RWPE2 (cell line): ENCODE results near the gene KCNJ14.

ENCODE experiments used
- ATAC-seq: fragments of 200-7000 bp; cut with Tn5 transposase; 3 replicates; pipeline ENCODE4 v1.9.1; 2021; ENCODE audit warnings: low read depth
- DNase-seq: peaks from one replicate; pipeline ENCODE4 v3.0.0-alpha.2; 2020; ENCODE audit warnings: low spot score
- H3K27ac ChIP-seq: fragments of 450-650 bp; 2 replicates; pipeline ENCODE4 v1.5.1; 2017; ENCODE audit warnings: mild to moderate bottlenecking; ENCODE audit not compliant: poor library complexity, severe bottlenecking
- H3K27me3 ChIP-seq: fragments of 250-450 bp; sonication (Bioruptor Pico); 2 replicates; pipeline ENCODE4 v1.5.1; 2021; ENCODE audit warnings: mild to moderate bottlenecking, moderate library complexity; ENCODE audit not compliant: insufficient read depth, poor library complexity, severe bottlenecking
- H3K36me3 ChIP-seq: fragments of 250-450 bp; sonication (Bioruptor Pico); 2 replicates; pipeline ENCODE4 v1.5.1; 2020; ENCODE audit warnings: low read depth, mild to moderate bottlenecking, moderate library complexity
- H3K4me1 ChIP-seq: fragments of 250-450 bp; sonication (Bioruptor Pico); 2 replicates; pipeline ENCODE4 v1.5.1; 2021; ENCODE audit warnings: mild to moderate bottlenecking, moderate library complexity; ENCODE audit not compliant: insufficient read depth, poor library complexity, severe bottlenecking
- H3K4me3 ChIP-seq: fragments of 250-450 bp; sonication (Bioruptor Pico); 2 replicates; pipeline ENCODE4 v1.5.1; 2021; ENCODE audit warnings: mild to moderate bottlenecking, moderate library complexity; ENCODE audit not compliant: severe bottlenecking
- H3K9me3 ChIP-seq: fragments of 250-450 bp; sonication (Bioruptor Pico); 2 replicates; pipeline ENCODE4 v1.5.1; 2021; ENCODE audit warnings: mild to moderate bottlenecking, moderate library complexity; ENCODE audit not compliant: severe bottlenecking
- TF ChIP-seq, protein P1 (sequence below): fragments of 450-650 bp; IDR thresholded peaks from one replicate; pipeline ENCODE4 v1.5.1; 2017; ENCODE audit warnings: mild to moderate bottlenecking, moderate library complexity; ENCODE audit not compliant: poor library complexity, severe bottlenecking

The KCNJ14 gene

DNA sequence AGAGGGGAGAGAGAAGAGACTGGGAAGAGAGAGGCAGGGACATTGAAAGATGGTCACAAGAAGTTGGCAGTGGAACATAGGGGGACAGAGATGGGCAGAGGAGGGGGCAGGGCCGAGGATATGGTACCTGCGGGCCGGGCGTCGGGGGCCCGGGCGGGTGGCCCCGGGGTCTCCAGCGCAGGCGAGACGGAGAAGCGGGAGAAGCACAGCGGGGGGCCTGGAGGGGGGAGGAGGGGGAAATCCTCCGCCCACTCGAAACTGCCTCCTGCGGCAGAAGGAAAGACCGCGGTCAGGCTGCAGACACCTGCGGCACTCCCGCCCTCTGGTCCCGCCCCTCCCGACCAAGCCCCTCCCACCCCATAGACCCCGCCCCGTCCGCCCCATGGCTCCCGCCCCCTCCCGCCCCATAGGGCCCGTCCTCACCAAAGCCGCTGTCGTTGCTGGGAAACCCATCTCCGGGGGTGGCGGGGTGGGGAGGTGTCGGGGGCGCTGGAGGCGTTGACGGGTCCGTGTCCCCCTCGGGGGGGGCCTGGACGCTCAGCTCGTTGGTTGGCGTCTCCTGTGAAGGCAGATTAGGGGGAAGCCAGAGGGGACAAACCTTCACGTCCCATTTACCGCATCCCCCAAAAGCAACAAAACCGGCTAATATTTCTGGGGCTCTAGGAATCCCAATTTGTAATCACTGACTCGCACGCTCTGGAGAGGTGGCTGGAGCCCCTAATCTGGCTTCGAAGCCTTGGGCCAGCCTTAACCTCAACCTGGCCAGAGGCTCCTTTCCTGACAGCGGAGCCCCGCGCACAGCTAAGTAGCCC lies 35.8 kb downstream of the KCNJ14 start:
- DNase-seq: peak; percentile 64
- H3K4me1 ChIP-seq: peaks cover 30% of the 10 kb centered on the region
- TF ChIP-seq, protein P1, sequence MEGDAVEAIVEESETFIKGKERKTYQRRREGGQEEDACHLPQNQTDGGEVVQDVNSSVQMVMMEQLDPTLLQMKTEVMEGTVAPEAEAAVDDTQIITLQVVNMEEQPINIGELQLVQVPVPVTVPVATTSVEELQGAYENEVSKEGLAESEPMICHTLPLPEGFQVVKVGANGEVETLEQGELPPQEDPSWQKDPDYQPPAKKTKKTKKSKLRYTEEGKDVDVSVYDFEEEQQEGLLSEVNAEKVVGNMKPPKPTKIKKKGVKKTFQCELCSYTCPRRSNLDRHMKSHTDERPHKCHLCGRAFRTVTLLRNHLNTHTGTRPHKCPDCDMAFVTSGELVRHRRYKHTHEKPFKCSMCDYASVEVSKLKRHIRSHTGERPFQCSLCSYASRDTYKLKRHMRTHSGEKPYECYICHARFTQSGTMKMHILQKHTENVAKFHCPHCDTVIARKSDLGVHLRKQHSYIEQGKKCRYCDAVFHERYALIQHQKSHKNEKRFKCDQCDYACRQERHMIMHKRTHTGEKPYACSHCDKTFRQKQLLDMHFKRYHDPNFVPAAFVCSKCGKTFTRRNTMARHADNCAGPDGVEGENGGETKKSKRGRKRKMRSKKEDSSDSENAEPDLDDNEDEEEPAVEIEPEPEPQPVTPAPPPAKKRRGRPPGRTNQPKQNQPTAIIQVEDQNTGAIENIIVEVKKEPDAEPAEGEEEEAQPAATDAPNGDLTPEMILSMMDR: no peak
- ATAC-seq: no peak
- no peaks in the 10 kb centered on the region for H3K27me3 ChIP-seq
- H3K36me3 ChIP-seq: no peaks in the 10 kb centered on the region
- no peaks in the 10 kb centered on the region for H3K9me3 ChIP-seq
- peak overlapping the region; percentile 66 for H3K27ac ChIP-seq
- no peak overlapping the region for H3K4me3 ChIP-seq

GRCh38 chr19:48491793-48492123 lies 36.4 kb downstream of the KCNJ14 start:
- no peaks in the 10 kb centered on the region for H3K36me3 ChIP-seq
- peaks cover 24% of the 10 kb centered on the region for H3K4me1 ChIP-seq
- no peaks in the 10 kb centered on the region for H3K27me3 ChIP-seq
- peak overlapping the region; percentile 66 for H3K27ac ChIP-seq
- ATAC-seq (no peak), DNase-seq (no peak)
- TF ChIP-seq, protein P1: no peak
- no peak overlapping the region for H3K4me3 ChIP-seq
- H3K9me3 ChIP-seq: no peaks in the 10 kb centered on the region

GRCh38 chr19:48492925-48493717 lies 37.7 kb downstream of the KCNJ14 start:
- H3K9me3 ChIP-seq: no peaks in the 10 kb centered on the region
- H3K36me3 ChIP-seq: no peaks in the 10 kb centered on the region
- H3K4me1 ChIP-seq: peaks cover 10% of the 10 kb centered on the region
- DNase-seq (peak; percentile 99), ATAC-seq (peak; percentile 82)
- H3K27ac ChIP-seq: peak overlapping the region; percentile 66
- peak overlapping the region; percentile 61 for H3K4me3 ChIP-seq
- no peaks in the 10 kb centered on the region for H3K27me3 ChIP-seq
- TF ChIP-seq, protein P1: no peak

GRCh38 chr19:48493718-48494401 lies 38.5 kb downstream of the KCNJ14 start:
- TF ChIP-seq, protein P1: no peak
- Histone ChIP-seq H3K27ac (peak overlapping the region; percentile 66), H3K27me3 (no peaks in the 10 kb centered on the region), H3K9me3 (no peaks in the 10 kb centered on the region), H3K4me1 (peaks cover 4% of the 10 kb centered on the region), H3K4me3 (peak overlapping the region; percentile 61), H3K36me3 (no peaks in the 10 kb centered on the region)
- peak; percentile 8; the same call in 2 of the 3 replicates for ATAC-seq
- no peak for DNase-seq
